Measurements from ENCODE around the gene RBFOX1. TPM values are rescaled to one million over a fixed set of nuclear protein-coding genes. Genes with fewer than 3 reads are reported as not detected.

RBFOX1 gene
- total RNA-seq: 9.0 TPM

GRCh38 chr16:7332611-7333010 lies at the start of gene RBFOX1:
Gene RBFOX1, plus strand, starts transcription at chr16:7332845.

Small RNA genes lying within 50 kb of the gene (small RNA-seq; reads per million reads assigned to genes)
- gene RF00537 (ENCODE audit: low replicate concordance): not detected
- not detected for gene RF00561 (ENCODE audit: low replicate concordance)
